DND-41 (cell line): Measurements from ENCODE around the gene LAMB1.
"Not testable (repeated sequence)": the region's sequence is repeated elsewhere in the genome, so short reads cannot be mapped to it uniquely, and the experiment has no call there.

Source experiments
- ATAC-seq: fragments of 200-7000 bp; cut with Tn5 transposase; 3 replicates; pipeline ENCODE4 v1.9.1; 2021; ENCODE audit warnings: low read depth; ENCODE audit not compliant: insufficient read depth
- DNase-seq: peaks from one replicate; pipeline ENCODE4 v3.0.0-alpha.2; 2020
- H2AFZ ChIP-seq: 2 replicates; pipeline ENCODE4 v1.6.0; 2012; ENCODE audit warnings: low read depth, low read length
- H3K27ac ChIP-seq: 2 replicates; pipeline ENCODE4 v1.5.1; 2012; ENCODE audit warnings: low read length, inconsistent platforms
- H3K27me3 ChIP-seq: fragments of 200-600 bp; sonication (generic); 2 replicates; pipeline ENCODE4 v1.6.0; 2012; ENCODE audit warnings: low read length, mild to moderate bottlenecking, inconsistent platforms; ENCODE audit not compliant: insufficient read depth, poor library complexity
- H3K36me3 ChIP-seq: 2 replicates; pipeline ENCODE4 v1.5.1; 2012; ENCODE audit warnings: low read length, inconsistent platforms; ENCODE audit not compliant: insufficient read depth
- H3K4me1 ChIP-seq: 2 replicates; pipeline ENCODE4 v1.5.1; 2012; ENCODE audit warnings: mild to moderate bottlenecking, low read length; ENCODE audit not compliant: insufficient read depth
- H3K4me2 ChIP-seq: 2 replicates; pipeline ENCODE4 v1.6.0; 2012; ENCODE audit warnings: mild to moderate bottlenecking, moderate library complexity, low read length, inconsistent platforms; ENCODE audit not compliant: insufficient read depth
- H3K4me3 ChIP-seq, 2 experiments: fragments of 200-600 bp in 1 of 2; shearing (Covaris generic) in 1 of 2; 2 replicates each; pipeline ENCODE4 v1.5.1; 2012 to 2016; ENCODE audit warnings: inconsistent platforms in 2 of 2, low read length in 2 of 2, mild to moderate bottlenecking in 2 of 2, low read depth in 1 of 2, moderate library complexity in 1 of 2
- H3K79me2 ChIP-seq: 2 replicates; pipeline ENCODE4 v1.6.0; 2012; ENCODE audit warnings: low read length, inconsistent platforms; ENCODE audit not compliant: insufficient read depth
- H3K9ac ChIP-seq: 2 replicates; pipeline ENCODE4 v1.6.0; 2012; ENCODE audit warnings: low read depth, mild to moderate bottlenecking, inconsistent platforms, low read length, moderate library complexity
- H3K9me3 ChIP-seq: 2 replicates; pipeline ENCODE4 v1.5.1; 2012; ENCODE audit warnings: low read length, moderate library complexity, mild to moderate bottlenecking, inconsistent platforms; ENCODE audit not compliant: insufficient read depth, severe bottlenecking
- H4K20me1 ChIP-seq: 2 replicates; pipeline ENCODE4 v1.6.0; 2012; ENCODE audit warnings: low read length; ENCODE audit not compliant: insufficient read depth
- EZH2 ChIP-seq: IDR thresholded peaks from 3 replicates; pipeline ENCODE4 v1.6.1; 2012; ENCODE audit warnings: borderline replicate concordance, low read depth, mild to moderate bottlenecking, moderate library complexity, low read length, inconsistent platforms; ENCODE audit not compliant: severe bottlenecking
- TF ChIP-seq, protein P1 (sequence below): IDR thresholded peaks from 2 replicates; pipeline ENCODE4 v1.5.1; 2012; ENCODE audit warnings: borderline replicate concordance, low read length, moderate library complexity, mild to moderate bottlenecking; ENCODE audit not compliant: poor library complexity, severe bottlenecking; ENCODE audit errors: extremely low read depth

The LAMB1 gene

DNA sequence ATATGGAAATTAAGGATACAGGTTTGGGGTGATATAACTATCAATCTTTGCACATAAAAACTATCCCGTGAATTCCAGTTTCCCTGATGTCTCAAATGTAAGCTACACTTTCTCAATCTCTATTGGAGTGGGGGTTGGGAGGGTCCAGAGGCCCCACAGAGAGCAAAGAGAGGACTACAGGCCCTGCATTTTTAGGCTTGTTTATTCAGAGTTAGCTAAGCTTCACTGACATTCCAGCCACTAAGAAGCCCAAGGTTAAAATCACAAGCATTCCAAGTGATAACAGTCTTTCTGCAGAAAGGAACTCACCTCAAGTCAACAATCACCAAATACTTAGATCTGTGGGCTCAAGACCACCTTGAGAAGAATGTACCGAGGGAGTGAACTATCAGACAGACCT lies 31.6 kb upstream of the LAMB1 start:
- Histone ChIP-seq H3K4me2 (no peak overlapping the region), H3K36me3 (no peaks in the 10 kb centered on the region), H3K9me3 (no peaks in the 10 kb centered on the region), H3K9ac (no peak overlapping the region), H3K4me3 (no peak overlapping the region), H3K79me2 (no peaks in the 10 kb centered on the region), H3K27ac (no peak overlapping the region), H2AFZ (no peak overlapping the region), H3K4me1 (no peaks in the 10 kb centered on the region), H4K20me1 (no peaks in the 10 kb centered on the region), H3K27me3 (peaks cover 6% of the 10 kb centered on the region)
- no peak for DNase-seq
- ATAC-seq: no peak
- no peak for TF ChIP-seq EZH2
- TF ChIP-seq, protein P1, sequence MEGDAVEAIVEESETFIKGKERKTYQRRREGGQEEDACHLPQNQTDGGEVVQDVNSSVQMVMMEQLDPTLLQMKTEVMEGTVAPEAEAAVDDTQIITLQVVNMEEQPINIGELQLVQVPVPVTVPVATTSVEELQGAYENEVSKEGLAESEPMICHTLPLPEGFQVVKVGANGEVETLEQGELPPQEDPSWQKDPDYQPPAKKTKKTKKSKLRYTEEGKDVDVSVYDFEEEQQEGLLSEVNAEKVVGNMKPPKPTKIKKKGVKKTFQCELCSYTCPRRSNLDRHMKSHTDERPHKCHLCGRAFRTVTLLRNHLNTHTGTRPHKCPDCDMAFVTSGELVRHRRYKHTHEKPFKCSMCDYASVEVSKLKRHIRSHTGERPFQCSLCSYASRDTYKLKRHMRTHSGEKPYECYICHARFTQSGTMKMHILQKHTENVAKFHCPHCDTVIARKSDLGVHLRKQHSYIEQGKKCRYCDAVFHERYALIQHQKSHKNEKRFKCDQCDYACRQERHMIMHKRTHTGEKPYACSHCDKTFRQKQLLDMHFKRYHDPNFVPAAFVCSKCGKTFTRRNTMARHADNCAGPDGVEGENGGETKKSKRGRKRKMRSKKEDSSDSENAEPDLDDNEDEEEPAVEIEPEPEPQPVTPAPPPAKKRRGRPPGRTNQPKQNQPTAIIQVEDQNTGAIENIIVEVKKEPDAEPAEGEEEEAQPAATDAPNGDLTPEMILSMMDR: no peak

GRCh38 chr7:108033776-108034497 lies 31.0 kb upstream of the LAMB1 start:
- ATAC-seq (no peak), DNase-seq (no peak)
- H3K9me3 ChIP-seq: no peaks in the 10 kb centered on the region
- no peak overlapping the region for H2AFZ ChIP-seq
- peaks cover 6% of the 10 kb centered on the region for H3K27me3 ChIP-seq
- H3K36me3 ChIP-seq: no peaks in the 10 kb centered on the region
- no peaks in the 10 kb centered on the region for H3K79me2 ChIP-seq
- no peak overlapping the region for H3K4me2 ChIP-seq
- no peak overlapping the region for H3K27ac ChIP-seq
- TF ChIP-seq, protein P1: no peak
- no peak for TF ChIP-seq EZH2
- no peak overlapping the region for H3K4me3 ChIP-seq
- no peaks in the 10 kb centered on the region for H4K20me1 ChIP-seq
- no peak overlapping the region for H3K9ac ChIP-seq
- H3K4me1 ChIP-seq: no peaks in the 10 kb centered on the region

DNA sequence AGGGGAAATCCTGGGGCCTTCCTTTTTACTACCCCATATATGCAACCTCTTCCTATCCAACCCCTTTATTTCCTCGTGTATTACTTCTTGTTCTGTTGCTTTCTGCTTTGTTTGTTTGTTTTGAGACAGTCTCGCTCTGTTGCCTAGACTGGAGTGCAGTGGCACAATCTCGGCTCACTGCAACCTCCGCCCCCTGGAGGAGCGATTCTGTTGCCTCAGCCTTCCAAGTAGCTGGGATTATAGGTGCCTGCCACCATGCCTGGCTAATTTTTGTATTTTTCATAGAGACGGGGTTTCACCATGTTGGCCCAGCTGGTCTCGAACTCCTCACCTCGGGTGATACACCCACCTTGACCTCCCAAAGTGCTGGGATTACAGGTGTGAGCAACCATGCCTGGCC lies 30.3 kb upstream of the LAMB1 start:
- ATAC-seq, H3K4me1 ChIP-seq, H3K9ac ChIP-seq, H3K27me3 ChIP-seq, H4K20me1 ChIP-seq, H3K36me3 ChIP-seq, H3K9me3 ChIP-seq, H2AFZ ChIP-seq, H3K27ac ChIP-seq, DNase-seq, H3K79me2 ChIP-seq, H3K4me2 ChIP-seq, H3K4me3 ChIP-seq: not testable (repeated sequence)

DNA sequence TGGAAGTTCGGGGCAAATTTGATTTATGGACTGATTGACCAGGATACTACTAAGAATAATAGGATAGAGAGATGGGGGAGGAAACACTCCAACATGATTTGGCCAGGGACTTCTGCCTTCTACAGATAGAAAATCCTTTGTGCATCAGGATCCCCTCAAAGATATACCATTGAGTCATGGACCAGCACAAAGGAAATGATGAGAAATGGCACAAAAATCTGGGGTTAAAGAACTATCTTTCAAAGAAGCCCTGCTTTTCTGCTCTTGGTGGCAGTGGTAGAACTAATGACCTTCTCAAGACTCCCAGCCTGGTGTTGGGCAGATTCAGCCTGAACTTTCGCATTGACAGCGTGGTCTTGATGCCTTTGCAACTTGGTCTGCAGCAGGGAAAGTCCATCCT lies 27.6 kb upstream of the LAMB1 start:
- Histone ChIP-seq H3K79me2 (no peaks in the 10 kb centered on the region), H3K9me3 (no peaks in the 10 kb centered on the region), H3K4me1 (no peaks in the 10 kb centered on the region), H3K9ac (no peak overlapping the region), H3K36me3 (no peaks in the 10 kb centered on the region), H3K4me2 (no peak overlapping the region), H3K27ac (no peak overlapping the region), H3K27me3 (peaks cover 6% of the 10 kb centered on the region), H2AFZ (no peak overlapping the region), H4K20me1 (no peaks in the 10 kb centered on the region), H3K4me3 (no peak overlapping the region)
- no peak for TF ChIP-seq EZH2
- TF ChIP-seq, protein P1: no peak
- no peak for ATAC-seq
- no peak for DNase-seq
